Measurements from ENCODE around the gene CHD1. TPM values are rescaled to one million over a fixed set of nuclear protein-coding genes. Genes with fewer than 3 reads are reported as not detected.
A peak's percentile ranks its signal among the peaks of the same experiment; 100 is the strongest.

CHD1 gene
- 32.8 TPM for total RNA-seq
- long read RNA-seq, full-length matches to known transcripts = 2 of 37 reads
- long read RNA-seq, partial matches to known transcripts = 27 of 37 reads
- long read RNA-seq, other reads (novel, unspliced or antisense) = 8 of 37 reads

- intact Hi-C loops (cut with DNase I) = no loop called here
- ATAC-seq = peak; percentile 95 to 97
- peaks cover 55% of the 10 kb centered on the region for H3K4me1 ChIP-seq
These were observed at the start of gene CHD1 for GRCh38 chr5:98928873-98929709. CHD1 (minus strand) TSS chr5:98929007; CDS start chr5:98926386, 2,621 bp downstream.

GRCh38 chr5:98978528-98978927 lies 49.7 kb upstream of the CHD1 start:
- Histone ChIP-seq H3K4me1 (no peaks in the 10 kb centered on the region), H3K27me3 (ENCODE audit: low read depth) (no peaks in the 10 kb centered on the region), H3K9me3 (no peaks in the 10 kb centered on the region), H3K4me3 (no peak overlapping the region), H3K36me3 (no peaks in the 10 kb centered on the region), H3K27ac (no peak overlapping the region)
- TF ChIP-seq CTCF (IDR thresholded peaks at IDR 0.05) = no peak
- intact Hi-C loops (cut with DNase I) = no loop called here
- DNase-seq (no peak), ATAC-seq (no peak)

More at GRCh38 chr5:98928873-98929709, at the start of gene CHD1:
- Histone ChIP-seq H3K9me3 (no peaks in the 10 kb centered on the region), H3K27ac (peak within 1 kb of the TSS; percentile 100), H3K27me3 (ENCODE audit: low read depth) (no peaks in the 10 kb centered on the region), H3K36me3 (peaks cover 18% of the 10 kb centered on the region), H3K4me3 (peak within 1 kb of the TSS; percentile 80)
- peak; percentile 96 for DNase-seq
- no peak for TF ChIP-seq CTCF (IDR thresholded peaks at IDR 0.05)

GRCh38 chr5:98977723-98978122 lies 48.9 kb upstream of the CHD1 start:
- Histone ChIP-seq H3K4me1 (no peaks in the 10 kb centered on the region), H3K27me3 (ENCODE audit: low read depth) (no peaks in the 10 kb centered on the region), H3K27ac (no peak overlapping the region), H3K9me3 (no peaks in the 10 kb centered on the region), H3K36me3 (no peaks in the 10 kb centered on the region), H3K4me3 (no peak overlapping the region)
- no peak for TF ChIP-seq CTCF (IDR thresholded peaks at IDR 0.05)
- ATAC-seq (peak; percentile 55 to 86), DNase-seq (no peak)
- intact Hi-C loops (cut with DNase I) = no loop called here

- no peak overlapping the region for H3K27ac ChIP-seq
- intact Hi-C loops (cut with DNase I) = no loop called here
- H3K36me3 ChIP-seq = no peaks in the 10 kb centered on the region
- no peak overlapping the region for H3K4me3 ChIP-seq
- ATAC-seq (no peak), DNase-seq (no peak)
- no peaks in the 10 kb centered on the region for H3K9me3 ChIP-seq
- H3K27me3 ChIP-seq (ENCODE audit: low read depth) = no peaks in the 10 kb centered on the region
- no peak for TF ChIP-seq CTCF (IDR thresholded peaks at IDR 0.05)
- H3K4me1 ChIP-seq = no peaks in the 10 kb centered on the region
These were observed 47.0 kb upstream of the CHD1 start for GRCh38 chr5:98975682-98976407.

- TF ChIP-seq CTCF (IDR thresholded peaks at IDR 0.05) = no peak
- no peak for DNase-seq
- intact Hi-C loops (cut with DNase I) = no loop called here
- no peaks in the 10 kb centered on the region for H3K9me3 ChIP-seq
- H3K27me3 ChIP-seq (ENCODE audit: low read depth) = no peaks in the 10 kb centered on the region
- no peak overlapping the region for H3K27ac ChIP-seq
- no peak for ATAC-seq
- H3K4me3 ChIP-seq = no peak overlapping the region
- no peaks in the 10 kb centered on the region for H3K4me1 ChIP-seq
- no peaks in the 10 kb centered on the region for H3K36me3 ChIP-seq
These were observed 46.4 kb upstream of the CHD1 start for GRCh38 chr5:98975223-98975622.

Measured in lower lobe of right lung (tissue), 2 donors.